Parathyroid adenoma (tissue), 2 donors: ENCODE data around the gene BMP8B.
"Not testable (repeated sequence)": the region's sequence is repeated elsewhere in the genome, so short reads cannot be mapped to it uniquely, and the experiment has no call there.

Experiments
- H2AFZ ChIP-seq: fragments of 300-600 bp; sonication (generic); one replicate; pipeline ENCODE4 v1.7.0; 2017; ENCODE audit warnings: antibody characterized with exemption, mild to moderate bottlenecking
- H3K27ac ChIP-seq: fragments of 300-600 bp; sonication (generic); one replicate; pipeline ENCODE4 v1.7.0; 2017
- H3K27me3 ChIP-seq: fragments of 300-600 bp; sonication (generic); one replicate; pipeline ENCODE4 v1.7.0; 2017; ENCODE audit warnings: low read length; ENCODE audit not compliant: control insufficient read depth, insufficient read depth
- H3K36me3 ChIP-seq: fragments of 300-600 bp; sonication (generic); one replicate; pipeline ENCODE4 v1.7.0; 2017; ENCODE audit warnings: low read length; ENCODE audit not compliant: control insufficient read depth, insufficient read depth
- H3K4me1 ChIP-seq: fragments of 300-600 bp; sonication (generic); one replicate; pipeline ENCODE4 v1.7.0; 2017; ENCODE audit warnings: control low read depth
- H3K4me2 ChIP-seq: fragments of 300-600 bp; sonication (generic); one replicate; pipeline ENCODE4 v1.7.0; 2017; ENCODE audit warnings: low read length
- H3K4me3 ChIP-seq: fragments of 300-600 bp; sonication (generic); one replicate; pipeline ENCODE4 v1.7.0; 2017; ENCODE audit warnings: low read depth, low read length
- H3K79me2 ChIP-seq: fragments of 300-600 bp; sonication (generic); one replicate; pipeline ENCODE4 v1.7.0; 2017; ENCODE audit warnings: control low read depth
- H3K9ac ChIP-seq: fragments of 300-600 bp; sonication (generic); one replicate; pipeline ENCODE4 v1.7.0; 2017; ENCODE audit warnings: mild to moderate bottlenecking
- H3K9me3 ChIP-seq: fragments of 300-600 bp; sonication (generic); one replicate; pipeline ENCODE4 v1.7.0; 2017; ENCODE audit warnings: low read length; ENCODE audit not compliant: control insufficient read depth
- CTCF ChIP-seq: fragments of 300-600 bp; sonication (generic); IDR thresholded peaks from one replicate; pipeline ENCODE4 v1.7.0; 2017; ENCODE audit warnings: antibody characterized with exemption, mild to moderate bottlenecking
- donor health status: primary hyperparathyroidism.

Gene BMP8B

GRCh38 chr1:39828734-39829133 lies 40.1 kb upstream of the BMP8B start:
- H3K4me1 ChIP-seq, result peaks cover 3% of the 10 kb centered on the region
- H2AFZ ChIP-seq, result no peak overlapping the region
- H3K4me3 ChIP-seq, result no peak overlapping the region
- H3K36me3 ChIP-seq, result no peaks in the 10 kb centered on the region
- H3K9ac ChIP-seq, result no peak overlapping the region
- no peaks in the 10 kb centered on the region for H3K27me3 ChIP-seq
- H3K79me2 ChIP-seq, result no peaks in the 10 kb centered on the region
- no peak overlapping the region for H3K27ac ChIP-seq
- H3K9me3 ChIP-seq, result no peaks in the 10 kb centered on the region
- H3K4me2 ChIP-seq, result no peak overlapping the region
- TF ChIP-seq CTCF, result no peak

DNA sequence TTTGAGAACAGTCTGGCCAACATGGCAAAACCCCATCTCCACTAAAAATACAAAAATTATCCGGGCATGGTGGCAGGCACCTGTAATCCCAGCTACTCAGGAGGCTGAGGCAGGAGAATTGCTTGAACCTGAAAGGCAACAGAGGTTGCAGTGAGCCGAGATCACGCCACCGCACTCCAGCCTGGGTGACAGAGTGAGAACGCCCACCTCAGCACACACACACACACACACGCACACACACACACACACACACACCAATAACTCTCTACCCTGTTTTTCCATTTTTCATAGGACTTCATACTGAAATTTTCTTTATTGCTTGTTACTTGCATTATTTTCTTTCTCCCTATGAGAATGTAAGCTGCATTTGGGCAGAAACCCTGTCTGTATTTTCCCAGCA lies 39.6 kb upstream of the BMP8B start:
- not testable (repeated sequence) for H3K4me3 ChIP-seq, H3K4me1 ChIP-seq, H3K36me3 ChIP-seq, H3K27me3 ChIP-seq, H3K9ac ChIP-seq, H3K4me2 ChIP-seq, H2AFZ ChIP-seq, H3K9me3 ChIP-seq, H3K79me2 ChIP-seq, H3K27ac ChIP-seq

- peaks cover 3% of the 10 kb centered on the region for H3K4me1 ChIP-seq
- H3K4me2 ChIP-seq, result no peak overlapping the region
- H2AFZ ChIP-seq, result no peak overlapping the region
- H3K36me3 ChIP-seq, result no peaks in the 10 kb centered on the region
- no peaks in the 10 kb centered on the region for H3K27me3 ChIP-seq
- H3K9ac ChIP-seq, result no peak overlapping the region
- no peaks in the 10 kb centered on the region for H3K79me2 ChIP-seq
- no peak overlapping the region for H3K4me3 ChIP-seq
- H3K9me3 ChIP-seq, result no peaks in the 10 kb centered on the region
- no peak overlapping the region for H3K27ac ChIP-seq
- no peak for TF ChIP-seq CTCF
Measured at GRCh38 chr1:39827201-39827600, 38.5 kb upstream of the BMP8B start.

DNA sequence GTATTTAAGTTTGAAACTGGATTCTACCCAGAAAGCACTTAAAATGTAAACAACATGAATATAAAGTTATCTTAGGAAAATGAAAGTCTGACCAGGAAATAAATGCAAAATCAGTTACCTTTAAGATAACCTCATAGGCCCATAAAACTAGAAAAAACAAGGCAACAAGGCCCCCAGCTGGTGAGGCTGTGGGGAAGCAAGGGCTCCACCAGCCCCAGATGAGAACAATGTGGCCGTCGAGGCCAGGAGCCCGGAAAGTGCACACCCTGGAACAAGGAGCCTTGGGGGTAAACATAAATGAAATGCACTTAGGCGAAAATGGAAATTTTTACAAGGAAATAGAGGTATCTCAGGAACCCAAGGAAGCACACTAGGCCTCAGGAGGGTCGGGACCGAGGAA lies 37.9 kb upstream of the BMP8B start:
- Histone ChIP-seq H3K9me3 (no peaks in the 10 kb centered on the region), H3K79me2 (no peaks in the 10 kb centered on the region), H2AFZ (no peak overlapping the region), H3K4me1 (peaks cover 3% of the 10 kb centered on the region), H3K27me3 (no peaks in the 10 kb centered on the region), H3K4me2 (no peak overlapping the region), H3K9ac (no peak overlapping the region), H3K4me3 (no peak overlapping the region), H3K27ac (no peak overlapping the region), H3K36me3 (no peaks in the 10 kb centered on the region)
- no peak for TF ChIP-seq CTCF

GRCh38 chr1:39825432-39825941 lies 36.8 kb upstream of the BMP8B start:
- H3K27ac ChIP-seq, result no peak overlapping the region
- H3K4me3 ChIP-seq, result no peak overlapping the region
- no peaks in the 10 kb centered on the region for H3K9me3 ChIP-seq
- no peaks in the 10 kb centered on the region for H3K36me3 ChIP-seq
- H2AFZ ChIP-seq, result no peak overlapping the region
- H3K4me2 ChIP-seq, result no peak overlapping the region
- TF ChIP-seq CTCF, result no peak
- peaks cover 3% of the 10 kb centered on the region for H3K4me1 ChIP-seq
- no peaks in the 10 kb centered on the region for H3K27me3 ChIP-seq
- H3K79me2 ChIP-seq, result no peaks in the 10 kb centered on the region
- no peak overlapping the region for H3K9ac ChIP-seq

DNA sequence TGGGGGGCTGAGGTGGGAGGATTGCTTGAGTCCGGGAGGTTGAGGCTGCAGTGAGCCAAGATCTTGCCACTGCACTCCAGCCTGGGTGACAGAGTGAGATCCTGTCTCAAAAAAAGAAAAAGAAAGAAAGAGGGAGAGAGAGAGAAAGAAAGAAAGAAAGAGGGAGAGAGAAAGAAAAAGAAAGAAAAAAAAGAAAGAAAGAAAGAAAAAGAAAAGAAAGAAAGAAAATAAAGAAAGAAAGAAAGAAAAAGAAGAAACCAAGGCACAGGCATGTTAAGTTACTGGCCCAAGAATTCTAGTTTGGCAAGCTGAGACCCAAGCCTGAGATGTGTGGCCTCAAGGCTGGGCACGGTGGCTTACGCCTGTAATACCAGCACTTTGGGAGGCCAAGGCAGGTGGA lies 34.8 kb upstream of the BMP8B start:
- not testable (repeated sequence) for H3K9me3 ChIP-seq, H3K79me2 ChIP-seq, H3K27me3 ChIP-seq, H3K36me3 ChIP-seq, H3K4me2 ChIP-seq, H3K9ac ChIP-seq, H3K4me1 ChIP-seq, H3K27ac ChIP-seq, H2AFZ ChIP-seq, H3K4me3 ChIP-seq
